NCI-H82 treated with DMSO at 0.1 percent for 48 hours (cell line): Measurements from ENCODE around the gene XAF1.
A peak's percentile ranks its signal among the peaks of the same experiment; 100 is the strongest.
"Not testable (repeated sequence)": the region's sequence is repeated elsewhere in the genome, so short reads cannot be mapped to it uniquely, and the experiment has no call there.

Experiments
- DNase-seq: peaks from one replicate; lab custom pipeline; 2025; ENCODE audit not compliant: unreplicated experiment; lab: John Stamatoyannopoulos, UW

The XAF1 gene

DNA sequence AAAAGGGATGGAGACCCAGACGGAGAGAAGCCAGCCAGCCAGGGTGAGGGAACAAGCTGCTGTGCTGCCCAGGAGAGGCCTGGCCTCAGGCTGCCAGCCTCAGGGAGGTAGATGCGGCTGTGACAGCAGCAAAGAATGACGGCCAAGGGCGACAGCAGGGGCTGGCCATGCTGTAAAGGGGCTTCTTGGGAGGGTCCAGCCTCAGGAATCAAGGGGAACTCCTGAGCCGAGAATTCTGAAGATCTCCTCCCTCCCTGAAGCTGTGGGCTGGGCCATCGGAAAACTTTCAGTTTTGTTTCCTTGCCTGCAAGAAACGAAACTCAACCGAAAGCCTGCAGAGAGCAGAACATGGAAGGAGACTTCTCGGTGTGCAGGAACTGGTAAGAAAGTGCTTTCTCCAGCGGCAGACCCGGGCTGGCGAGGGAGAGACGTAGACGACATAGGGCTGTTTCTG lies at the start of gene XAF1:
TSS of gene XAF1 (plus strand) at position 316 of the 454 bp plus-strand sequence. CDS start at position 349, 33 bp downstream.
- no peak for DNase-seq

- DNase-seq = no peak
Observed at GRCh38 chr17:6706499-6706898, 49.3 kb upstream of the XAF1 start.

GRCh38 chr17:6706996-6707395 lies 48.9 kb upstream of the XAF1 start:
- no peak for DNase-seq

DNA sequence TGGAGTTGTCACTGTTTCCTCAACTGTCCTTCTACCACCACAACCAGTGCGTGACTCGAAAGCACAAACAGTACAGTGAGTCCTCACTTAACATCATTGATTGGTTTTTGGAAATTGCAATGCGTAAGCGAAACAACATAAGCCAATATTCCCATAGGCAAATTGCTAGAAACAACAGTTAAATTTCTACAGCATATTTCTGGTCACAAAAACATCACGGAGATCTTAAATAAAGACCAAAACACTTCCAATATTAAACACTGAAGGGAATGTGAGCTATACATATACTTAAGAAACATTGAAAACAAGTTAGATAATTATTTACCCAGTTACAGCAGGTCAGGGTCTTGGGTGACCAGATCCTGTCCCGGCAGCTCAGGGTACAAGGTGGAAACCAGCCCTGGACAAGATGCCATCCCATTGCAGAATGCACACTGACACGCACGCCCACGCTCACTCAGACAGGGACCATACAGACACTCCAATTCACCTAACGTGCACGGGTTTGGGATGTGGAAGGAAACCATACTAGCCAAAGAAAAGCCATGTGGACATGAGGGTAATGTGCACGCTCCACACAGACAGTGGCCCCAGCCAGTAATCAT lies 47.4 kb upstream of the XAF1 start:
- DNase-seq = no peak

GRCh38 chr17:6710317-6710716 lies 45.5 kb upstream of the XAF1 start:
- DNase-seq = peak; percentile 17

DNA sequence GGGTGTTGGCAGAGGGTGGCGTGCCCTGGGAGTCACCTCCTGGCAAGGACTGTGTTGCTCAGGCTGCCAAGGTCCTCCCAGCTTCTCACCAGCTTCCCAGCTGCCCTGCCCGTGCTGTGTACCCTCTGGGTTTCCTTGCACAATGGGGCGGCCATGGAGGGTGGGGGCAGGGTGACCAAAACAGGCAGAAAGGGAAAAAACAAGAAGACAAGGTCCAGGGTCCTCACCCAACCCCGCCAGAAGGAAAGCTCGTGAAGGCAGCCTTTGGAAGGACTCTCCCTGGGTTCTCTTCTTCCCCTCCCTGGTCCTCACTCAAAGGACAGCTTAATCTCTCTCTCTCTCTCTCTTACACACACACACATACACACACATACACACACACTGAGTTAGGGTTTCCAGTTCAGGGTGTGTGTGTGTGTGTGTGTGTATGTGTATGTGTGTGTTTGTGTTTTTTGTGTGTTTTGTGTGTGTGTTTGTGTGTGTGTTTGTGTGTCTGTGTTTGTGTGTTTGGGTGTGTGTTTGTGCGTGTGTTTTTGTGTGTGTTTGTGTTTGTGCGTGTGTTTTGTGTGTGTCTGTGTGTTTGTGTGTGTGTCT lies 44.7 kb upstream of the XAF1 start:
- no peak for DNase-seq

GRCh38 chr17:6711681-6712057 lies 44.2 kb upstream of the XAF1 start:
- DNase-seq = no peak

DNA sequence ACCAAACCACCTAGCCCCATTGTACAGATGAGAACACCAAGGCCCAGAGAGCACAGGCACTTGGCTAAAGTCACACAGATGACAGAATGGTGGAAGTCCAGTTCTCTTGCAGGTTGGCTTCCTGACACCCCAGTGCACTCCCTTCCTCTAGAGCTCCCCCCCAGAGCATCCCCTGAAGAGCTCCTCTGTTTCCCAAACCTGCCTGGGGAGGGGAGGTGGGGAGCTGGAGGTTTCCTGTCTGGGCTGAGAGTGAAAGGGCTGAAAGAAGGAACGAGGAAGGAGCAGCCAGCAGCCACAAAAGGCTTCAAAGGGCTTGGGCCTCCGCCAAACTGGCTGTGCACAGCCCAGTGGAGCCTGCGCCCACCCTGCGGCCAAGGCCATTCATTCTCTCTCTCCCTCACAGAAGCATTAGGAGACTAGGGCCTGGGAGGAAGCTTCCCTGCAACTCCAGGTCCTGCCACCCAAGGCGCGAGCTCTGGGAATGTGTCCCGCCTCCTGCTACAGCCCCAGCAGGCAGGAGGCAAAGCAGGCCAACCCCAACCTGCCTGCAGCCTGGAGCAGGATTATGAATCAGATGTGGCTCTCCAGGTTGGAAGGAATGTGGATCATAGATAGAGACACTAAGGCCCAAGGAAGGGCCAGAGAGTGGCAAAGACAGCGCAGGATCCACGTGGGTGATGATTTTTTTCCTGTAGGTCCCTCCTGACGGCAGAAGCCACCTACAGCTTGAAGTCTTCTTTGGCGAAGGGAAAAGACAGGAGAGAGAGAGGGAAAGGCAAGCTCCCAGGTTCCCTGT lies 43.6 kb upstream of the XAF1 start:
- no peak for DNase-seq

DNA sequence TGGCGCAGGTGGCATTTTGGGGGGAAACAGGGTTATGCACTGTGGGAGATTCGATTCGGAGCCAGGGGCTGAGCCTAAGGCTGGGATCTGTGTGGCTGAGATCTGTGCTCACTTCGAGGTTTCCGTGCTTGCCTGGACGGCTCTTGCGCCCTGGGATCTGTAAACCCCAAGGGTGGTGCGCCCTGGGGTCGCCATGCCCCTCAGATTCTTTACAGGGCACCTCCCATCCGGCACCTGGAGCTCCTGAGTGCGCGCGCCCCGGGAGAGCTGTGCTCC lies 43.1 kb upstream of the XAF1 start:
- DNase-seq = no peak

GRCh38 chr17:6713130-6713917 lies 42.5 kb upstream of the XAF1 start, which contains the start of gene SLC13A5:
TSS of gene SLC13A5 (minus strand) at chr17:6713369. CDS start at chr17:6713333, 36 bp downstream.
- DNase-seq = peak; percentile 40

GRCh38 chr17:6713918-6714271 lies 42.0 kb upstream of the XAF1 start:
- DNase-seq = no peak

- DNase-seq = no peak
Observed at GRCh38 chr17:6714315-6714874, 41.5 kb upstream of the XAF1 start.

DNA sequence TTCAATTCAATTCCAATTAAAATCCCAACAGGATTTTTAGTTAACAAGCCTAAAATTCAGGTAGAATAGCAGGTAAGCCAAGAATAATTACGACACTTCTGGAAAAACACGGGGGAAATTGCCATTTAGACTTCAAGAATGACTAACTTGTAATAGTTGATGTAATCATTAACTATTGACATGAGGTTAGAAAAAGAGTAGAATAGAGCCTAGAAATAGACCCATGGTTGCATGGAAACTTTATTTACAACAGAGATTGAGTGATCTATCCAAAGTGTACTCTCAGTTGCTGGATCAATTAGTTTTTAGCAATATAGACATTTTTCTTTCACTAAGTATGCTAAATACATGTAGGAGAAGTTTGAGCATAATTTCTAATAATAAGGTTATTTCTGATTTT lies 39.1 kb upstream of the XAF1 start:
- DNase-seq = no peak

GRCh38 chr17:6721744-6722143 lies 34.1 kb upstream of the XAF1 start:
- DNase-seq = no peak

GRCh38 chr17:6724009-6724408 lies 31.8 kb upstream of the XAF1 start:
- no peak for DNase-seq

GRCh38 chr17:6729531-6729930 lies 26.3 kb upstream of the XAF1 start:
- no peak for DNase-seq

GRCh38 chr17:6746665-6747064 lies 9.2 kb upstream of the XAF1 start:
- DNase-seq = not testable (repeated sequence)

DNA sequence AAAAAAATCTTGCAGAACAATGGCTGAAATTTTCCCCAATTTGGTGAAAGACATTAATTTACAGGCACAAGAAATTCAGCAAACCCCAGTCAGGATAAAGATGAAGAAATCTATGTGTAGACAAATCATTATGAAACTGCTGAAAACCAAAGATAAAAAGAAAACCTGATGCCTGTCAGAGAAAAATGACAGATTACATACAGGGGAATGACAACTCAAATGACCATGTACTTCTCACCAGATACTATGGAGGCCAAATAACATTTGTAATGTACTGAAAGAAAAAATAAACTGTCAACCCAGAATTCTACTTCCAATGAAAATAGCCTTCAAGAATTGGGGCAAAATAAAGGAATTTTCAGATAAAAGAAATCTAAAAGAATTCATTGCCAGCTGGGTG lies 7.2 kb upstream of the XAF1 start:
- DNase-seq = no peak

GRCh38 chr17:6749519-6749918 lies 6.3 kb upstream of the XAF1 start:
- DNase-seq = no peak

DNA sequence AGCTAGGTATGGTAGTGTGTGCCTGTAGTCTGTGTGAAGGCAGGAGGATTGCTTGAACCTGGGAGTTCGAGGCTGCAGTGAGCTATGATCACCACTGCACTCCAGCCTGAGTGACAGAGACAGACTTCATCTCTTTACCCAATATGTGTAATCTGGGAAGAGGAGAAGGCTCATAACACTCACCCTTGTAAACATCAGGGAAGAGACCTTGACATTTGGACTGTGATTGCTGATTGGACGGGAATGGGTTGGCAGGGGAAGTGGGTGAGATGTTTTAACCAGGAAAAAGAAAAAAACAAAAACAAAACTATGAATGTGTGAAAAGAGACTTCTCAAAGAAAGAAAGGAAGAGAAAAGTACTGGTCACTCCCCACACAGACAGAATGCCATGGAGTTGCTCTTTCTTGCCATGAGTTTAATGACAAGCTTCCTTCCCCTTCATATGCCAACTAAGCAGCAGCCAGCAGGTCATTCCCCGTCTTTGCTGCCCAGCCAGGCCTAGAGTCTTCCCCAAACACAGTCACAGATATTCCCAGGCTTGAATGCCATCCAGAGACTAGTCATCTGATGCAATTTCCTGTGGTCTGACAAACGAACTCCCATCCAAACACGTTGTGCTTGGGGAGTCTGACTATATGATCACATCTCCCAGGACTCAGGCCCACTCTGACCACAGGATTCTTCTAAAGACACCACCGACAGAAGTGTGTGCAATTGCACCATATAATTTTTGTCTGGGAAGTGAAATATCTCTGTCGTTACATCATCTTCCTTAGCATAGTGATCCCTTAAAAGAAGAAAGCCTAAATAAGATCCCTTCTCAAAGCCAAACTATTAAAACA lies 3.6 kb upstream of the XAF1 start:
- DNase-seq = no peak
